GM23248 (cell line): Measurements from ENCODE around the gene HBQ1. TPM values are rescaled to one million over a fixed set of nuclear protein-coding genes. Genes with fewer than 3 reads are reported as not detected.

Experiments used
- DNase-seq: peaks from one replicate; pipeline ENCODE4 v3.0.0-alpha.2; 2015
- H2AFZ ChIP-seq: fragments of 200-600 bp; sonication (generic); 2 replicates; pipeline ENCODE4 v1.6.1; 2016; ENCODE audit warnings: antibody characterized with exemption
- H3F3A ChIP-seq: fragments of 200-600 bp; sonication (generic); 2 replicates; pipeline ENCODE4 v1.6.1; 2016; ENCODE audit warnings: mild to moderate bottlenecking, antibody characterized with exemption, mixed run types; ENCODE audit not compliant: insufficient read depth
- H3K27ac ChIP-seq: fragments of 200-600 bp; sonication (generic); 2 replicates; pipeline ENCODE4 v1.5.1; 2016; ENCODE audit warnings: mild to moderate bottlenecking
- H3K27me3 ChIP-seq: fragments of 200-600 bp; sonication (generic); replicated peaks from 2 replicates; pipeline ENCODE4 v1.6.1; 2016; ENCODE audit warnings: mild to moderate bottlenecking; ENCODE audit not compliant: insufficient read depth
- H3K36me3 ChIP-seq: fragments of 200-600 bp; sonication (generic); 2 replicates; pipeline ENCODE4 v1.6.1; 2016; ENCODE audit warnings: low read depth, mild to moderate bottlenecking
- H3K4me1 ChIP-seq: fragments of 200-600 bp; sonication (generic); 2 replicates; pipeline ENCODE4 v1.6.1; 2016; ENCODE audit warnings: mild to moderate bottlenecking; ENCODE audit not compliant: insufficient read depth
- H3K4me2 ChIP-seq: fragments of 200-600 bp; sonication (generic); one replicate; pipeline ENCODE4 v1.6.1; 2016; ENCODE audit warnings: mild to moderate bottlenecking; ENCODE audit not compliant: unreplicated experiment
- H3K4me3 ChIP-seq: fragments of 200-600 bp; sonication (generic); 2 replicates; pipeline ENCODE4 v1.5.1; 2016; ENCODE audit warnings: mild to moderate bottlenecking
- H3K79me2 ChIP-seq: fragments of 200-600 bp; sonication (generic); 2 replicates; pipeline ENCODE4 v1.6.1; 2016; ENCODE audit warnings: mild to moderate bottlenecking; ENCODE audit not compliant: insufficient read depth
- H3K9ac ChIP-seq: fragments of 200-600 bp; sonication (generic); 2 replicates; pipeline ENCODE4 v1.6.1; 2016; ENCODE audit warnings: mild to moderate bottlenecking
- H3K9me2 ChIP-seq: fragments of 200-600 bp; sonication (generic); 2 replicates; pipeline ENCODE4 v1.6.1; 2016; ENCODE audit warnings: mixed run types, mild to moderate bottlenecking, moderate library complexity; ENCODE audit not compliant: insufficient read depth
- H3K9me3 ChIP-seq: fragments of 200-600 bp; sonication (generic); one replicate; pipeline ENCODE4 v1.6.1; 2017; ENCODE audit warnings: low read depth
- H4K20me1 ChIP-seq: fragments of 200-600 bp; sonication (generic); 2 replicates; pipeline ENCODE4 v1.6.0; 2016; ENCODE audit not compliant: insufficient read depth
- EZH2 ChIP-seq: fragments of 200-600 bp; sonication (generic); IDR thresholded peaks from 2 replicates; pipeline ENCODE4 v1.6.1; 2018; ENCODE audit warnings: antibody characterized with exemption, mild to moderate bottlenecking; ENCODE audit not compliant: insufficient read depth, poor library complexity, severe bottlenecking
- EZH2phosphoT487 ChIP-seq: fragments of 200-600 bp; sonication (generic); IDR thresholded peaks from 2 replicates; pipeline ENCODE4 v1.6.1; 2018; ENCODE audit warnings: antibody characterized with exemption, moderate library complexity, mild to moderate bottlenecking, low read depth; ENCODE audit not compliant: insufficient read depth
- WGBS, 2 experiments: methylation state at CpG; one replicate each; pipeline ENCODE4 v1.1.6; 2015 to 2017; ENCODE audit warnings: low lambda C conversion rate in 2 of 2, low coverage in 1 of 2; ENCODE audit errors: missing lambda C conversion rate in 2 of 2; 5-methylcytosine and 5-hydroxymethylcytosine counted together
- in situ Hi-C: fragments of 300-500 bp; cut with MboI; formaldehyde crosslinking; loops from 2 replicates; pipeline ENCODE4 v1.15.0; 2020
- polyA plus RNA-seq: library from polyadenylated mRNA; unstranded; fragments of >200 nt; fragmentation: Nextera tagmentation; extraction: Ambion mirVana; gene quantifications from 2 replicates; pipeline ENCODE4 v1.2.1, GENCODE V29; 2016
- total RNA-seq: library from RNA; depleted of rRNA; stranded (reverse); fragments of >200 nt; shearing (Covaris generic); gene quantifications from 2 replicates; pipeline ENCODE4 v1.2.3, GENCODE V29; 2014

The HBQ1 gene
- total and polyA plus RNA-seq, 2 experiments from 2014 or later: not detected

- Histone ChIP-seq H3K4me1 (no peaks in the 10 kb centered on the region), H3K79me2 (no peaks in the 10 kb centered on the region), H3K9ac (no peak overlapping the region), H3K4me3 (no peak overlapping the region), H3K4me2 (no peak overlapping the region), H3K27me3 (no peaks in the 10 kb centered on the region), H3K9me2 (no peaks in the 10 kb centered on the region), H2AFZ (no peak overlapping the region), H3K9me3 (no peaks in the 10 kb centered on the region), H3K36me3 (peaks cover 17% of the 10 kb centered on the region; the same call in 1 of the 2 replicates), H4K20me1 (no peaks in the 10 kb centered on the region), H3K27ac (no peak overlapping the region), H3F3A (peaks cover 11% of the 10 kb centered on the region)
- TF ChIP-seq EZH2phosphoT487: no peak
- TF ChIP-seq EZH2: no peak
- in situ Hi-C loops: no loop called here
- WGBS, 2 experiments: 39 to 67% methylated on average over 4 to 10 of the region's 11 CpGs
- no peak for DNase-seq
These were observed 5.4 kb downstream of the HBQ1 start for GRCh38 chr16:185691-186090.

GRCh38 chr16:187330-187729, 7.1 kb downstream of the HBQ1 start:
- Histone ChIP-seq H3K4me1 (peaks cover 4% of the 10 kb centered on the region; the same call in 1 of the 2 replicates), H3K4me2 (no peak overlapping the region), H3K9me2 (no peaks in the 10 kb centered on the region), H3K27ac (no peak overlapping the region), H3F3A (peaks cover 11% of the 10 kb centered on the region), H3K79me2 (no peaks in the 10 kb centered on the region), H4K20me1 (no peaks in the 10 kb centered on the region), H3K9me3 (no peaks in the 10 kb centered on the region), H3K27me3 (no peaks in the 10 kb centered on the region), H3K9ac (no peak overlapping the region), H3K36me3 (peaks cover 18% of the 10 kb centered on the region; the same call in 1 of the 2 replicates), H3K4me3 (no peak overlapping the region), H2AFZ (no peak overlapping the region)
- DNase-seq: no peak
- TF ChIP-seq EZH2 (no peak), EZH2phosphoT487 (no peak)
- WGBS, 2 experiments: 92 to 93% methylated on average over 8 of the region's 8 CpGs
- in situ Hi-C loops: no loop called here

- Histone ChIP-seq H3K4me1 (peaks cover 4% of the 10 kb centered on the region; the same call in 1 of the 2 replicates), H3K27me3 (no peaks in the 10 kb centered on the region), H3F3A (peaks cover 11% of the 10 kb centered on the region), H3K4me3 (no peak overlapping the region), H2AFZ (no peak overlapping the region), H4K20me1 (no peaks in the 10 kb centered on the region), H3K9me2 (no peaks in the 10 kb centered on the region), H3K27ac (no peak overlapping the region), H3K79me2 (no peaks in the 10 kb centered on the region), H3K36me3 (peaks cover 30% of the 10 kb centered on the region), H3K9me3 (no peaks in the 10 kb centered on the region), H3K4me2 (no peak overlapping the region), H3K9ac (no peak overlapping the region)
- TF ChIP-seq EZH2phosphoT487: no peak
- no peak for TF ChIP-seq EZH2
- in situ Hi-C loops: no loop called here
- DNase-seq: no peak
- WGBS, 2 experiments: 93% methylated on average over 8 of the region's 8 CpGs
These were observed 8.4 kb downstream of the HBQ1 start for GRCh38 chr16:188674-189073.

GRCh38 chr16:189604-190186, 9.4 kb downstream of the HBQ1 start:
- Histone ChIP-seq H3K79me2 (0 out of 2 replicates have a peak, but pooled peaks cover 7% of the 10 kb centered on the region), H3K9me2 (no peaks in the 10 kb centered on the region), H3K27ac (no peak overlapping the region), H3K36me3 (peaks cover 31% of the 10 kb centered on the region), H3K4me2 (no peak overlapping the region), H3K9ac (no peak overlapping the region), H3F3A (peaks cover 6% of the 10 kb centered on the region), H4K20me1 (no peaks in the 10 kb centered on the region), H3K9me3 (no peaks in the 10 kb centered on the region), H3K4me1 (peaks cover 4% of the 10 kb centered on the region; the same call in 1 of the 2 replicates), H3K4me3 (no peak overlapping the region), H2AFZ (no peak overlapping the region), H3K27me3 (no peaks in the 10 kb centered on the region)
- in situ Hi-C loops: no loop called here
- no peak for TF ChIP-seq EZH2
- no peak for TF ChIP-seq EZH2phosphoT487
- 96 to 97% methylated on average over 30 to 34 of the region's 34 CpGs for WGBS, 2 experiments
- no peak for DNase-seq
